ENCODE results near the gene CYLC2. TPM values are rescaled to one million over a fixed set of nuclear protein-coding genes. Genes with fewer than 3 reads are reported as not detected.

Gene CYLC2
- not detected in 2 replicates for total RNA-seq
- not detected for total RNA-seq (2013)
- polyA plus RNA-seq, result not detected in 2 replicates
- polyA minus RNA-seq, result not detected in 2 replicates

- Histone ChIP-seq H3K9me3 (ENCODE audit: control extremely low read depth in 1 of 3, control insufficient read depth in 2 of 3, insufficient read depth in 1 of 3, low read length in 2 of 3) (no peaks in the 10 kb centered on the region), H3K4me1 (ENCODE audit: control insufficient read depth in 2 of 2, insufficient read depth in 2 of 2, low read length in 2 of 2) (no peaks in the 10 kb centered on the region), H3K27me3 (replicated peaks in 1 of 4; ENCODE audit: control extremely low read depth in 1 of 4, control insufficient read depth in 3 of 4, insufficient read depth in 4 of 4, low read length in 3 of 4) (no peaks in the 10 kb centered on the region), H3K27ac (ENCODE audit: low read length in 2 of 2) (no peak within 1 kb of the TSS), H2AFZ (ENCODE audit: insufficient read depth, low read depth, low read length, poor library complexity, severe bottlenecking) (no peak within 1 kb of the TSS), H3K4me2 (replicated peaks; ENCODE audit: low read depth, low read length, poor library complexity, severe bottlenecking) (no peak within 1 kb of the TSS), H3K79me2 (ENCODE audit: control insufficient read depth, insufficient read depth, low read length) (no peaks in the 10 kb centered on the region), H3K9ac (ENCODE audit: low read length) (no peak within 1 kb of the TSS), H3K36me3 (replicated peaks in 1 of 2; ENCODE audit: control extremely low read depth in 1 of 2, control insufficient read depth in 1 of 2, extremely low read depth in 1 of 2, insufficient read depth in 2 of 2, low read length in 1 of 2) (no peaks in the 10 kb centered on the region), H4K20me1 (ENCODE audit: control insufficient read depth, insufficient read depth, low read length, poor library complexity, severe bottlenecking) (no peaks in the 10 kb centered on the region), H3K4me3 (ENCODE audit: control extremely low read depth in 1 of 5, extremely low read depth in 1 of 5, insufficient read depth in 1 of 5, low read depth in 2 of 5, low read length in 4 of 5) (no peak within 1 kb of the TSS)
- ChIA-PET POLR2A (no interaction called here), CTCF (no interaction called here)
- no peaks in the 10 kb centered on the region for H3K9me3 Mint-ChIP-seq (ENCODE audit: insufficient read depth)
- DNase-seq (no peak), ATAC-seq (ENCODE audit: low read depth) (no peak)
- H3K4me3 Mint-ChIP-seq, result no peak within 1 kb of the TSS
- H3K4me1 Mint-ChIP-seq, result no peaks in the 10 kb centered on the region
- TF ChIP-seq CTCF (IDR thresholded peaks at IDR 0.05) (no peak), EZH2 (IDR thresholded peaks at IDR 0.05; ENCODE audit: borderline replicate concordance, insufficient read depth, low read depth, low read length, poor library complexity, severe bottlenecking) (no peak)
- no peaks in the 10 kb centered on the region for H3K27me3 Mint-ChIP-seq
- intact Hi-C loops (cut with micrococcal nuclease), result no loop called here
- no peak within 1 kb of the TSS for H3K27ac Mint-ChIP-seq
These were observed at the start of gene CYLC2 for GRCh38 chr9:102995033-102995432. CYLC2 (plus strand) TSS chr9:102995333; CDS start chr9:102995381, 48 bp downstream.

DNA sequence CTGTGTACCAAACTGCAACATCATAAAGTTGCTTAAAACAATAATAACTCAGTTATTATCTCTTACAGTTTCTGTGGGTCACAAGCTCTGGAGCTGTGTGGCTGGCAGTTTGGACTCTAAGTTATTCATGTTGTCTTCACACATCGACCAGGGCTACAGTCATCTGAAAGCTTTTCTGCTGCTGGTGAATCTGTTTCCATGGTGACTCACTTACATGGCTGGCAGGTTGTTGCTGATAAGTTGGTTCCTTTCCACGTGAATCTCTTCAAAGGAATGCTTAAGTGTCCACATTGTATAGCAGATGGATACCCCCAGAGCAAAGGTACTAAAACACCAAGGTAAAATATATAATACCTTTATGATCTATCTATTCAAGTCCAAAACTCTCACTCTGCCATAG is 44.8 kb upstream of the CYLC2 start:
- ChIA-PET POLR2A (no interaction called here), CTCF (no interaction called here)
- no peaks in the 10 kb centered on the region for H4K20me1 ChIP-seq (ENCODE audit: control insufficient read depth, insufficient read depth, low read length, poor library complexity, severe bottlenecking)
- no peaks in the 10 kb centered on the region for H3K27me3 ChIP-seq (replicated peaks in 1 of 4; ENCODE audit: control extremely low read depth in 1 of 4, control insufficient read depth in 3 of 4, insufficient read depth in 4 of 4, low read length in 3 of 4)
- no peaks in the 10 kb centered on the region for H3K4me1 Mint-ChIP-seq
- no peaks in the 10 kb centered on the region for H3K79me2 ChIP-seq (ENCODE audit: control insufficient read depth, insufficient read depth, low read length)
- H3K27ac Mint-ChIP-seq, result no peak overlapping the region
- no peak overlapping the region for H2AFZ ChIP-seq (ENCODE audit: insufficient read depth, low read depth, low read length, poor library complexity, severe bottlenecking)
- no peaks in the 10 kb centered on the region for H3K9me3 ChIP-seq (ENCODE audit: control extremely low read depth in 1 of 3, control insufficient read depth in 2 of 3, insufficient read depth in 1 of 3, low read length in 2 of 3)
- no peak overlapping the region for H3K9ac ChIP-seq (ENCODE audit: low read length)
- DNase-seq, result no peak
- H3K27me3 Mint-ChIP-seq, result no peaks in the 10 kb centered on the region
- no peaks in the 10 kb centered on the region for H3K4me1 ChIP-seq (ENCODE audit: control insufficient read depth in 2 of 2, insufficient read depth in 2 of 2, low read length in 2 of 2)
- H3K9me3 Mint-ChIP-seq (ENCODE audit: insufficient read depth), result peaks cover 4% of the 10 kb centered on the region
- no peak overlapping the region for H3K4me2 ChIP-seq (replicated peaks; ENCODE audit: low read depth, low read length, poor library complexity, severe bottlenecking)
- WGBS (ENCODE audit: insufficient coverage), result 67% methylated on average over 1 of the region's 2 CpGs
- intact Hi-C loops (cut with micrococcal nuclease), result no loop called here
- H3K27ac ChIP-seq (ENCODE audit: low read length in 2 of 2), result no peak overlapping the region
- ATAC-seq (ENCODE audit: low read depth), result no peak
- TF ChIP-seq CTCF (IDR thresholded peaks at IDR 0.05) (no peak), EZH2 (IDR thresholded peaks at IDR 0.05; ENCODE audit: borderline replicate concordance, insufficient read depth, low read depth, low read length, poor library complexity, severe bottlenecking) (no peak)
- H3K36me3 ChIP-seq (replicated peaks in 1 of 2; ENCODE audit: control extremely low read depth in 1 of 2, control insufficient read depth in 1 of 2, extremely low read depth in 1 of 2, insufficient read depth in 2 of 2, low read length in 1 of 2), result no peaks in the 10 kb centered on the region
- H3K4me3 ChIP-seq (ENCODE audit: control extremely low read depth in 1 of 5, extremely low read depth in 1 of 5, insufficient read depth in 1 of 5, low read depth in 2 of 5, low read length in 4 of 5), result no peak overlapping the region
- H3K4me3 Mint-ChIP-seq, result no peak overlapping the region

Data from B cell (primary cell).